HL-60 (cell line): ENCODE measurements around the gene AGPAT4.

Experiments
- CTCF ChIP-seq: IDR thresholded peaks from one replicate; pipeline ENCODE4 v1.5.1; 2011; ENCODE audit warnings: low read length, control low read depth, inconsistent platforms; ENCODE audit not compliant: insufficient read depth
- POLR2AphosphoS5 ChIP-seq: IDR thresholded peaks from 2 replicates; pipeline ENCODE4 v1.6.1; 2012; ENCODE audit warnings: low read depth
- SPI1 ChIP-seq: IDR thresholded peaks from 2 replicates; pipeline ENCODE4 v1.6.1; 2012; ENCODE audit warnings: low read depth, mild to moderate bottlenecking, borderline replicate concordance

GRCh38 chr6:161138543-161139303 is 135.1 kb downstream of the AGPAT4 start:
- no peak for TF ChIP-seq POLR2AphosphoS5
- TF ChIP-seq SPI1 = no peak
- no peak for TF ChIP-seq CTCF
